Liver (tissue), 3 donors: ENCODE data around the gene UCP2.

Source experiments
- GABPA ChIP-seq, 2 donors: IDR thresholded peaks in 1 of 2; conservative IDR thresholded peaks in 1 of 2; 2 replicates each; pipeline ENCODE4 v1.6.1; 2016; ENCODE audit warnings: antibody characterized with exemption in 2 of 2, mild to moderate bottlenecking in 1 of 2, moderate library complexity in 1 of 2
- HNF4G ChIP-seq: IDR thresholded peaks from 2 replicates; pipeline ENCODE4 v1.6.1; 2016; ENCODE audit warnings: antibody characterized with exemption
- JUND ChIP-seq, 2 donors: IDR thresholded peaks; 2 replicates each; pipeline ENCODE4 v1.6.1; 2016; ENCODE audit warnings: antibody characterized with exemption in 2 of 2
- RAD21 ChIP-seq, 2 donors: IDR thresholded peaks; 2 replicates each; pipeline ENCODE4 v1.6.1; 2016; ENCODE audit warnings: antibody characterized with exemption in 2 of 2, mild to moderate bottlenecking in 2 of 2
- RXRA ChIP-seq, 2 donors: IDR thresholded peaks; 2 replicates each; pipeline ENCODE4 v1.6.1; 2017 to 2018; ENCODE audit warnings: antibody characterized with exemption in 2 of 2, mild to moderate bottlenecking in 1 of 2
- SP1 ChIP-seq: IDR thresholded peaks from 2 replicates; pipeline ENCODE4 v1.6.1; 2018; ENCODE audit warnings: antibody characterized with exemption, mild to moderate bottlenecking
- YY1 ChIP-seq: IDR thresholded peaks from 2 replicates; pipeline ENCODE4 v1.6.1; 2016; ENCODE audit warnings: antibody characterized with exemption, mild to moderate bottlenecking
- TF ChIP-seq, protein P1 (sequence below): IDR thresholded peaks from 2 replicates; pipeline ENCODE4 v1.6.1; 2016; ENCODE audit warnings: antibody characterized with exemption
- TF ChIP-seq, protein P2 (sequence below): fragments of 150-350 bp; IDR thresholded peaks from 2 replicates; pipeline ENCODE4 v1.5.1; 2017; ENCODE audit warnings: improper control_type of control experiment, low read depth, low read length; ENCODE audit not compliant: missing input control
- TF ChIP-seq, protein P3 (sequence below): IDR thresholded peaks from 2 replicates; pipeline ENCODE4 v1.6.1; 2016; ENCODE audit warnings: antibody characterized with exemption, mild to moderate bottlenecking
- donor health status: healthy.
- donor health status: healthy.

DNA sequence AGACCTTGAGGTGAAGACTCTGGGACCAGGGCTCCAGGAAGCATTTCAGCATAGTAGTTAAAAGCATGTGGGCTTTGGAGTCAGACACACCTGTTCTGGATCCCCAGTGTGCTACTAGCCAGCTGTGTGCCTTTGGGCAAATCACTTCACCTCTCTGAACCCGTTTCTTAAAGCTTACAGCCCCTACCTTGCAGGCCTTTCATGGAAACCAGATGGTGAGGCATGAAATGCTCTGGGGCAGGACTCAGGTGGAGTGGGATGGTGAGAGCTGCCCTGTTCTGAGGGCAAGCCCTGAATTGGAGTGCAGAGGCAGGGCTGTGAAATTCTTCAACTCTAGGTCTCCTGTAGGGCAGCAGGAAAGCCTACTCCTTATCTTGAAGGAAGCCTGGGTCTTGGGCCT is 10.5 kb downstream of the UCP2 start:
- TF ChIP-seq GABPA (IDR thresholded peaks at IDR 0.05 in 1 of 2, conservative IDR thresholded peaks at IDR 0.05 in 1 of 2) = no peak
- TF ChIP-seq, protein P1, sequence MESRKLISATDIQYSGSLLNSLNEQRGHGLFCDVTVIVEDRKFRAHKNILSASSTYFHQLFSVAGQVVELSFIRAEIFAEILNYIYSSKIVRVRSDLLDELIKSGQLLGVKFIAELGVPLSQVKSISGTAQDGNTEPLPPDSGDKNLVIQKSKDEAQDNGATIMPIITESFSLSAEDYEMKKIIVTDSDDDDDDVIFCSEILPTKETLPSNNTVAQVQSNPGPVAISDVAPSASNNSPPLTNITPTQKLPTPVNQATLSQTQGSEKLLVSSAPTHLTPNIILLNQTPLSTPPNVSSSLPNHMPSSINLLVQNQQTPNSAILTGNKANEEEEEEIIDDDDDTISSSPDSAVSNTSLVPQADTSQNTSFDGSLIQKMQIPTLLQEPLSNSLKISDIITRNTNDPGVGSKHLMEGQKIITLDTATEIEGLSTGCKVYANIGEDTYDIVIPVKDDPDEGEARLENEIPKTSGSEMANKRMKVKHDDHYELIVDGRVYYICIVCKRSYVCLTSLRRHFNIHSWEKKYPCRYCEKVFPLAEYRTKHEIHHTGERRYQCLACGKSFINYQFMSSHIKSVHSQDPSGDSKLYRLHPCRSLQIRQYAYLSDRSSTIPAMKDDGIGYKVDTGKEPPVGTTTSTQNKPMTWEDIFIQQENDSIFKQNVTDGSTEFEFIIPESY = no peak
- TF ChIP-seq, protein P2, sequence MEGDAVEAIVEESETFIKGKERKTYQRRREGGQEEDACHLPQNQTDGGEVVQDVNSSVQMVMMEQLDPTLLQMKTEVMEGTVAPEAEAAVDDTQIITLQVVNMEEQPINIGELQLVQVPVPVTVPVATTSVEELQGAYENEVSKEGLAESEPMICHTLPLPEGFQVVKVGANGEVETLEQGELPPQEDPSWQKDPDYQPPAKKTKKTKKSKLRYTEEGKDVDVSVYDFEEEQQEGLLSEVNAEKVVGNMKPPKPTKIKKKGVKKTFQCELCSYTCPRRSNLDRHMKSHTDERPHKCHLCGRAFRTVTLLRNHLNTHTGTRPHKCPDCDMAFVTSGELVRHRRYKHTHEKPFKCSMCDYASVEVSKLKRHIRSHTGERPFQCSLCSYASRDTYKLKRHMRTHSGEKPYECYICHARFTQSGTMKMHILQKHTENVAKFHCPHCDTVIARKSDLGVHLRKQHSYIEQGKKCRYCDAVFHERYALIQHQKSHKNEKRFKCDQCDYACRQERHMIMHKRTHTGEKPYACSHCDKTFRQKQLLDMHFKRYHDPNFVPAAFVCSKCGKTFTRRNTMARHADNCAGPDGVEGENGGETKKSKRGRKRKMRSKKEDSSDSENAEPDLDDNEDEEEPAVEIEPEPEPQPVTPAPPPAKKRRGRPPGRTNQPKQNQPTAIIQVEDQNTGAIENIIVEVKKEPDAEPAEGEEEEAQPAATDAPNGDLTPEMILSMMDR = no peak
- TF ChIP-seq YY1 = no peak
- no peak for TF ChIP-seq RAD21 (IDR thresholded peaks at IDR 0.05)
- no peak for TF ChIP-seq JUND (IDR thresholded peaks at IDR 0.05)
- TF ChIP-seq, protein P3, sequence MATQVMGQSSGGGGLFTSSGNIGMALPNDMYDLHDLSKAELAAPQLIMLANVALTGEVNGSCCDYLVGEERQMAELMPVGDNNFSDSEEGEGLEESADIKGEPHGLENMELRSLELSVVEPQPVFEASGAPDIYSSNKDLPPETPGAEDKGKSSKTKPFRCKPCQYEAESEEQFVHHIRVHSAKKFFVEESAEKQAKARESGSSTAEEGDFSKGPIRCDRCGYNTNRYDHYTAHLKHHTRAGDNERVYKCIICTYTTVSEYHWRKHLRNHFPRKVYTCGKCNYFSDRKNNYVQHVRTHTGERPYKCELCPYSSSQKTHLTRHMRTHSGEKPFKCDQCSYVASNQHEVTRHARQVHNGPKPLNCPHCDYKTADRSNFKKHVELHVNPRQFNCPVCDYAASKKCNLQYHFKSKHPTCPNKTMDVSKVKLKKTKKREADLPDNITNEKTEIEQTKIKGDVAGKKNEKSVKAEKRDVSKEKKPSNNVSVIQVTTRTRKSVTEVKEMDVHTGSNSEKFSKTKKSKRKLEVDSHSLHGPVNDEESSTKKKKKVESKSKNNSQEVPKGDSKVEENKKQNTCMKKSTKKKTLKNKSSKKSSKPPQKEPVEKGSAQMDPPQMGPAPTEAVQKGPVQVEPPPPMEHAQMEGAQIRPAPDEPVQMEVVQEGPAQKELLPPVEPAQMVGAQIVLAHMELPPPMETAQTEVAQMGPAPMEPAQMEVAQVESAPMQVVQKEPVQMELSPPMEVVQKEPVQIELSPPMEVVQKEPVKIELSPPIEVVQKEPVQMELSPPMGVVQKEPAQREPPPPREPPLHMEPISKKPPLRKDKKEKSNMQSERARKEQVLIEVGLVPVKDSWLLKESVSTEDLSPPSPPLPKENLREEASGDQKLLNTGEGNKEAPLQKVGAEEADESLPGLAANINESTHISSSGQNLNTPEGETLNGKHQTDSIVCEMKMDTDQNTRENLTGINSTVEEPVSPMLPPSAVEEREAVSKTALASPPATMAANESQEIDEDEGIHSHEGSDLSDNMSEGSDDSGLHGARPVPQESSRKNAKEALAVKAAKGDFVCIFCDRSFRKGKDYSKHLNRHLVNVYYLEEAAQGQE = no peak
- TF ChIP-seq SP1 = no peak
- TF ChIP-seq RXRA (IDR thresholded peaks at IDR 0.05) = no peak
- no peak for TF ChIP-seq HNF4G
